ENCODE data around the gene SNAPC2. TPM values are rescaled to one million over a fixed set of nuclear protein-coding genes. Genes with fewer than 3 reads are reported as not detected.
"Not testable (repeated sequence)": the region's sequence is repeated elsewhere in the genome, so short reads cannot be mapped to it uniquely, and the experiment has no call there.

SNAPC2 gene
- total RNA-seq, 1 donor: 18.5 TPM

DNA sequence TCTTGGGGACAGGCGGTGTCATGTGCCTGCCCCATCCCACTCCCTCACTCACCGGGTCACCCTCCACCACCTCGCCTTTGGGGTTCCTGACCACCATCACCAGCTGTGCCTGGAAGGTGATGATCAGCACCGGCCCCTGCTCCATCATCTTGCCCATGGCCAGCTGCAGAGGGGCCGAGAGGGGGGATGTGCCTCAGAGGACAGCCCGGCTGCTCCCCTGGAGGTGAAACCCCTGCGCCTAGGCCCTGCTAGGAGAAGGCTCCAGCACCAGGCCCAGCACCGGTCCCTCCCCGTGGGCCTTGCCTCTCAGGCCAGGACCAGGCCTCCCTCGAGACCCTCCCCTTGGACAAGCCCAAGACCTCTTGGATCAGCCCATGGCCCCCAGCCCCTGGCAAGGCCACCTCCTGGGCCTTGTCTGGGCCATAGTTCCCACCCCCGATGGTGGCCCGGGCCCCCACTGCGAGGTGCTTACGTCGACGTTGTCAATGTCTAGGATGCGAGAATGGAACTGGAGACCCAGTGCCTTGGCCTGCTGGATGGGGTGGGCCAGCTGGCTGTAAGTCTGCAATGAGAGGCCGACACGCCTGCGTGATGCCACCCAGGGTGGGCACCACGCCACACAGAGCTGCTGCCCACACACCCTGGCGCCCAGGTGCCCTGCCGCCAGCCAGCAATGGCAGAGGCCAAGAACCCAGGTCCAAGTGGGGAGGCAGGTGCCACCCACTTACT is 7.6 kb downstream of the SNAPC2 start:
- H3K9me3 ChIP-seq (ENCODE audit: low read depth, low read length): no peaks in the 10 kb centered on the region
- no peaks in the 10 kb centered on the region for H3K27me3 ChIP-seq (ENCODE audit: insufficient read depth, low read length)
- peak overlapping the region; percentile 51 for H3K4me2 ChIP-seq (ENCODE audit: insufficient read depth, low read length)
- no peak overlapping the region for H3K4me3 ChIP-seq (ENCODE audit: insufficient read depth, low read length)
- H2AFZ ChIP-seq (ENCODE audit: low read length): no peak overlapping the region
- peak; percentile 76 for DNase-seq (ENCODE audit: insufficient read length, low spot score, missing footprints)
- peaks cover 6% of the 10 kb centered on the region for H3K79me2 ChIP-seq (ENCODE audit: insufficient read depth, low read length)
- peak overlapping the region; percentile 92 for H3K27ac ChIP-seq (ENCODE audit: low read depth, low read length)
- H4K20me1 ChIP-seq (ENCODE audit: insufficient read depth, low read length): no peaks in the 10 kb centered on the region
- peaks cover 23% of the 10 kb centered on the region for H3K36me3 ChIP-seq (ENCODE audit: insufficient read depth, low read length)
- TF ChIP-seq, protein P1, sequence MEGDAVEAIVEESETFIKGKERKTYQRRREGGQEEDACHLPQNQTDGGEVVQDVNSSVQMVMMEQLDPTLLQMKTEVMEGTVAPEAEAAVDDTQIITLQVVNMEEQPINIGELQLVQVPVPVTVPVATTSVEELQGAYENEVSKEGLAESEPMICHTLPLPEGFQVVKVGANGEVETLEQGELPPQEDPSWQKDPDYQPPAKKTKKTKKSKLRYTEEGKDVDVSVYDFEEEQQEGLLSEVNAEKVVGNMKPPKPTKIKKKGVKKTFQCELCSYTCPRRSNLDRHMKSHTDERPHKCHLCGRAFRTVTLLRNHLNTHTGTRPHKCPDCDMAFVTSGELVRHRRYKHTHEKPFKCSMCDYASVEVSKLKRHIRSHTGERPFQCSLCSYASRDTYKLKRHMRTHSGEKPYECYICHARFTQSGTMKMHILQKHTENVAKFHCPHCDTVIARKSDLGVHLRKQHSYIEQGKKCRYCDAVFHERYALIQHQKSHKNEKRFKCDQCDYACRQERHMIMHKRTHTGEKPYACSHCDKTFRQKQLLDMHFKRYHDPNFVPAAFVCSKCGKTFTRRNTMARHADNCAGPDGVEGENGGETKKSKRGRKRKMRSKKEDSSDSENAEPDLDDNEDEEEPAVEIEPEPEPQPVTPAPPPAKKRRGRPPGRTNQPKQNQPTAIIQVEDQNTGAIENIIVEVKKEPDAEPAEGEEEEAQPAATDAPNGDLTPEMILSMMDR (IDR thresholded peaks at IDR 0.05; ENCODE audit: extremely low read depth, low read depth, low read length): no peak
- peaks cover 25% of the 10 kb centered on the region for H3K4me1 ChIP-seq (ENCODE audit: insufficient read depth, low read length)

DNA sequence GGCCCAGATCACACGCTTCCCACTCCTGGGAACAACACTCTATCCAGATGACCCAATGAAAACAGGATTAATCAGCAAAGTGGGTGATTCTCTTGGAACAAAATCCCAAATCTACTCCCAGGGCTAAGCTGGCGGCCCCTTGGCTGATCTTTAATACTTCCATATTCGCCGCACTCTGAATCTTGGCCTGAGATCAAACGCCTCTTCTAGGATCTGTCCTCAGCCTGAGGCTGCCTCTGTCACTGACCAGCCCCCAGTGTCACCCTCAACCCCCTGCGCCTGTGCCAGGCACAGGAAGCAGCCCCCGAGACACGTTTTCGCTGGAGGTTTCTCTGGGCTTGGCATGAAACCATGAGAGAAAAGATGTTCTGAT is 8.2 kb downstream of the SNAPC2 start:
- no peaks in the 10 kb centered on the region for H3K27me3 ChIP-seq (ENCODE audit: insufficient read depth, low read length)
- peak overlapping the region; percentile 51 for H3K4me2 ChIP-seq (ENCODE audit: insufficient read depth, low read length)
- peak overlapping the region; percentile 40 for H3K4me3 ChIP-seq (ENCODE audit: insufficient read depth, low read length)
- H3K4me1 ChIP-seq (ENCODE audit: insufficient read depth, low read length): peaks cover 25% of the 10 kb centered on the region
- no peaks in the 10 kb centered on the region for H4K20me1 ChIP-seq (ENCODE audit: insufficient read depth, low read length)
- no peak overlapping the region for H2AFZ ChIP-seq (ENCODE audit: low read length)
- peaks cover 25% of the 10 kb centered on the region for H3K36me3 ChIP-seq (ENCODE audit: insufficient read depth, low read length)
- no peaks in the 10 kb centered on the region for H3K9me3 ChIP-seq (ENCODE audit: low read depth, low read length)
- peak; percentile 91 for DNase-seq (ENCODE audit: insufficient read length, low spot score, missing footprints)
- H3K27ac ChIP-seq (ENCODE audit: low read depth, low read length): peak overlapping the region; percentile 92
- TF ChIP-seq, protein P1 (IDR thresholded peaks at IDR 0.05; ENCODE audit: extremely low read depth, low read depth, low read length): no peak
- peaks cover under 1% of the 10 kb centered on the region for H3K79me2 ChIP-seq (ENCODE audit: insufficient read depth, low read length)

DNA sequence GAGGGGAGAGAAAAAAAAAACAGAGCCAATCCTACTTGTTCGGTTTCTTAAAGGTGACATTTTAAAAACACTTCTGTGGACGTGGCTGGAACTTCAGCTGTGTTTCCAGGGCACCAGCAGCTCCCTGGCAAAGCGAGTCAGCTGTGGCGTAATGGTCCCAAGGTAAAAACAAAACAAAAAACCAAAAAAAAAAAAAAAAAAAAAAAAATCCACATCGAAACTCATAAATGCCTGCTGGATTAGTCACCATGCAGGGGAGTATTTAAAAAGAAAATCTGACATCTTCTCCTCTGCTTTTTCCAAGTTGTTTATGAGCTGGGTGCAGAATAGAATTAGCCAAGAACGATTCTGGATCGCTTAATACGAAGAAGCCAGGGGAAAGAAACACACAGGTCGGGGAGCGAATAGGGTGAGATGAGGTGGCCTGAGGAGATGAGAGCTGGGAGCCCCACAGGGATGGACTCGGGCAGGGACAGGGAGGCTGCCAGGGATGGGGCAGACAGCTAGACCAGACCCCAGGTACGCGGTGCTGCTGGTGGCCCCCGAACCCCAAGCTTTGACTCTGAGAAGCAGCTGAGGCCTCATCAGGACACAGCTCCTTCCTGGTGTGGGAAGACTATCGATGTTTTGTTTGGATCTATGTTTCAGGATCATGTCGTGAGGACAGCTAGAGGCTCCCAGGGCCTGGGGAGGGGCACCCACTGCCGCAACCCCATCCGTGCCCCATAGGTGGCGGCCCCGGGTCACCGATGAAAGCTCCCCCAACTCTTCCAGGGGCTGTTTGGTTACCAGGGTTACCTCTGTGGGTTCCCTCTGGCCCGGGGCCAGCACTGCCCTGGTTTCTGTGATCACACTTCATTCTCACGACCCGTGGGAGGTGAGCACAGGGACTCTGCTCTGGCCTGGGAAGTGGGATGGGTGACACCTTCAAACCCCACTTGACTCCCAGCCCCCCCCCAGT is 8.9 kb downstream of the SNAPC2 start:
- TF ChIP-seq, protein P1 (IDR thresholded peaks at IDR 0.05; ENCODE audit: extremely low read depth, low read depth, low read length): peak; percentile 49
- H3K27ac ChIP-seq (ENCODE audit: low read depth, low read length): peak overlapping the region; percentile 92
- H3K79me2 ChIP-seq (ENCODE audit: insufficient read depth, low read length): no peaks in the 10 kb centered on the region
- peak overlapping the region; percentile 51 for H3K4me2 ChIP-seq (ENCODE audit: insufficient read depth, low read length)
- peaks cover 25% of the 10 kb centered on the region for H3K4me1 ChIP-seq (ENCODE audit: insufficient read depth, low read length)
- no peaks in the 10 kb centered on the region for H3K27me3 ChIP-seq (ENCODE audit: insufficient read depth, low read length)
- peak; percentile 98 for DNase-seq (ENCODE audit: insufficient read length, low spot score, missing footprints)
- no peaks in the 10 kb centered on the region for H3K9me3 ChIP-seq (ENCODE audit: low read depth, low read length)
- H3K4me3 ChIP-seq (ENCODE audit: insufficient read depth, low read length): peak overlapping the region; percentile 40
- no peaks in the 10 kb centered on the region for H4K20me1 ChIP-seq (ENCODE audit: insufficient read depth, low read length)
- H2AFZ ChIP-seq (ENCODE audit: low read length): no peak overlapping the region
- H3K36me3 ChIP-seq (ENCODE audit: insufficient read depth, low read length): peaks cover 32% of the 10 kb centered on the region

DNA sequence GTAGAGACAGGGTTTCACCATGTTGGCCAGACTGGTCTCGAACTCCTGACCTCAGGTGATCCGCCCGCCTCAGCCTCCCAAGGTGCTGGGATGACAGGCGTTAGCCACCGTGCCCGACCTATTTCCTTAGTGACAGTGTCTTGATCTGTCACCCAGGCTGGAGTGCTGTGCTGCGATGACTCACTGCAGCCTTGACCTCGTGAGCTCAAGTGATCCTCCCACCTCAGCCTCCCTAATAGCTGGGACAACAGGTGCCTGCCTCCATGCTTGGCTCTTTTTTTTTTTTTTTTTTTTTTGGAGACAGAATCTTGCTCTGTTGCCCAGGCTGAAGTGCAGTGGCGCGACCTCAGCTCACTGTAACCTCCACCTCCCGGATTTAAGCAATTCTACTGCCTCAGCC is 9.9 kb downstream of the SNAPC2 start:
- not testable (repeated sequence) for H3K4me2 ChIP-seq (ENCODE audit: insufficient read depth, low read length); H3K9me3 ChIP-seq (ENCODE audit: low read depth, low read length); H3K4me3 ChIP-seq (ENCODE audit: insufficient read depth, low read length); H4K20me1 ChIP-seq (ENCODE audit: insufficient read depth, low read length); H3K27me3 ChIP-seq (ENCODE audit: insufficient read depth, low read length); DNase-seq (ENCODE audit: insufficient read length, low spot score, missing footprints); H3K79me2 ChIP-seq (ENCODE audit: insufficient read depth, low read length); H2AFZ ChIP-seq (ENCODE audit: low read length)
- H3K27ac ChIP-seq (ENCODE audit: low read depth, low read length): peak overlapping the region; percentile 45
- peaks cover 25% of the 10 kb centered on the region for H3K4me1 ChIP-seq (ENCODE audit: insufficient read depth, low read length)
- H3K36me3 ChIP-seq (ENCODE audit: insufficient read depth, low read length): peaks cover 37% of the 10 kb centered on the region
